Vagina (tissue), 2 donors: Measurements from ENCODE around the gene OMP.

ENCODE experiments used
- CTCF ChIP-seq, 3 experiments: fragments of 450-650 bp in 2 of 3; fragments of 200-600 bp in 1 of 3; sonication (generic) in 1 of 3; IDR thresholded peaks; one replicate each; pipeline ENCODE4 v1.5.1; 2017 to 2019; ENCODE audit warnings: antibody characterized with exemption in 3 of 3, mild to moderate bottlenecking in 2 of 3, moderate library complexity in 2 of 3
- POLR2A ChIP-seq, 2 donors: fragments of 450-650 bp; IDR thresholded peaks; one replicate each; pipeline ENCODE4 v1.6.1; 2017; ENCODE audit warnings: antibody characterized with exemption in 2 of 2, mild to moderate bottlenecking in 2 of 2, moderate library complexity in 2 of 2

GRCh38 chr11:77089004-77089545, 13.6 kb upstream of the OMP start:
- no peak for TF ChIP-seq CTCF (IDR thresholded peaks at IDR 0.05)
- TF ChIP-seq POLR2A (IDR thresholded peaks at IDR 0.05) = no peak
